Hepatocyte (in vitro differentiated cells): ENCODE results near the gene KMT2A. TPM values are rescaled to one million over a fixed set of nuclear protein-coding genes. Genes with fewer than 3 reads are reported as not detected.

Source experiments
- DNase-seq: peaks from one replicate; pipeline ENCODE4 v3.0.0-alpha.2; 2016; ENCODE audit warnings: low spot score
- H2AFZ ChIP-seq: fragments of 200-600 bp; sonication (generic); 2 replicates; pipeline ENCODE4 v1.6.0; 2016; ENCODE audit warnings: antibody characterized with exemption, mild to moderate bottlenecking
- H3K27ac ChIP-seq: fragments of 200-600 bp; sonication (generic); 2 replicates; pipeline ENCODE4 v1.5.1; 2016; ENCODE audit warnings: mild to moderate bottlenecking
- H3K27me3 ChIP-seq: fragments of 200-600 bp; sonication (generic); 2 replicates; pipeline ENCODE4 v1.6.1; 2016
- H3K36me3 ChIP-seq: fragments of 200-600 bp; sonication (generic); replicated peaks from 2 replicates; pipeline ENCODE4 v1.5.1; 2016; ENCODE audit warnings: low read depth; ENCODE audit not compliant: insufficient read depth
- H3K4me1 ChIP-seq: fragments of 200-600 bp; sonication (generic); 2 replicates; pipeline ENCODE4 v1.5.1; 2016; ENCODE audit warnings: mild to moderate bottlenecking, moderate library complexity; ENCODE audit not compliant: insufficient read depth
- H3K4me2 ChIP-seq: fragments of 200-600 bp; sonication (generic); 2 replicates; pipeline ENCODE4 v1.6.0; 2016
- H3K4me3 ChIP-seq: fragments of 200-600 bp; sonication (generic); 2 replicates; pipeline ENCODE4 v1.5.1; 2016; ENCODE audit warnings: mild to moderate bottlenecking
- H3K79me2 ChIP-seq: fragments of 200-600 bp; sonication (generic); 2 replicates; pipeline ENCODE4 v1.6.0; 2017; ENCODE audit warnings: mild to moderate bottlenecking
- H3K9me2 ChIP-seq: fragments of 200-600 bp; sonication (generic); replicated peaks from 2 replicates; pipeline ENCODE4 v1.6.0; 2017; ENCODE audit warnings: mild to moderate bottlenecking; ENCODE audit not compliant: insufficient read depth
- H3K9me3 ChIP-seq: fragments of 200-600 bp; sonication (generic); 2 replicates; pipeline ENCODE4 v1.5.1; 2016; ENCODE audit warnings: low read depth, mild to moderate bottlenecking
- H4K20me1 ChIP-seq: fragments of 200-600 bp; sonication (generic); 2 replicates; pipeline ENCODE4 v1.6.0; 2016; ENCODE audit warnings: mild to moderate bottlenecking; ENCODE audit not compliant: insufficient read depth, poor library complexity, severe bottlenecking
- CTCF ChIP-seq: fragments of 200-600 bp; sonication (generic); IDR thresholded peaks from 2 replicates; pipeline ENCODE4 v1.5.1; 2016; ENCODE audit warnings: antibody characterized with exemption, mild to moderate bottlenecking; ENCODE audit not compliant: poor library complexity
- EZH2 ChIP-seq: fragments of 200-600 bp; sonication (generic); IDR thresholded peaks from 2 replicates; pipeline ENCODE4 v1.6.1; 2016; ENCODE audit warnings: antibody characterized with exemption, mild to moderate bottlenecking, borderline replicate concordance
- EZH2phosphoT487 ChIP-seq: fragments of 200-600 bp; sonication (generic); IDR thresholded peaks from one replicate; pipeline ENCODE4 v1.6.1; 2018; ENCODE audit warnings: antibody characterized with exemption, mild to moderate bottlenecking, low read depth, moderate library complexity; ENCODE audit not compliant: unreplicated experiment, severe bottlenecking
- WGBS: methylation state at CpG from one replicate; pipeline ENCODE4 v1.1.6; 2016; ENCODE audit warnings: low lambda C conversion rate; ENCODE audit errors: missing lambda C conversion rate; 5-methylcytosine and 5-hydroxymethylcytosine counted together
- polyA plus RNA-seq: library from polyadenylated mRNA; unstranded; fragments of >200 nt; fragmentation: Nextera tagmentation; extraction: Ambion mirVana; gene quantifications from 2 replicates; pipeline ENCODE4 v1.2.1, GENCODE V29; 2016
- total RNA-seq: library from RNA; depleted of rRNA; stranded (reverse); fragments of >200 nt; gene quantifications from 2 replicates; pipeline ENCODE4 v1.2.3, GENCODE V29; 2014

KMT2A gene
- total and polyA plus RNA-seq, 2 experiments from 2014 or later, result 23.0 to 29.1 TPM

- H4K20me1 ChIP-seq, result no peaks in the 10 kb centered on the region
- no peaks in the 10 kb centered on the region for H3K27me3 ChIP-seq
- no peak overlapping the region for H3K4me3 ChIP-seq
- H3K36me3 ChIP-seq, result no peaks in the 10 kb centered on the region
- H3K4me2 ChIP-seq, result no peak overlapping the region
- TF ChIP-seq EZH2 (no peak), EZH2phosphoT487 (no peak), CTCF (no peak)
- WGBS, result 91% methylated on average over 3 of the region's 3 CpGs
- DNase-seq, result no peak
- H3K4me1 ChIP-seq, result no peaks in the 10 kb centered on the region
- H3K9me3 ChIP-seq, result no peaks in the 10 kb centered on the region
- H3K79me2 ChIP-seq, result no peaks in the 10 kb centered on the region
- no peaks in the 10 kb centered on the region for H3K9me2 ChIP-seq
- no peak overlapping the region for H2AFZ ChIP-seq
- H3K27ac ChIP-seq, result no peak overlapping the region
Measured at GRCh38 chr11:118544647-118545010, 108.3 kb downstream of the KMT2A start.

- TF ChIP-seq CTCF (no peak), EZH2 (no peak), EZH2phosphoT487 (no peak)
- Histone ChIP-seq H3K36me3 (no peaks in the 10 kb centered on the region), H3K27me3 (no peaks in the 10 kb centered on the region), H3K27ac (no peak overlapping the region), H4K20me1 (no peaks in the 10 kb centered on the region), H3K4me2 (no peak overlapping the region), H3K9me3 (no peaks in the 10 kb centered on the region), H3K9me2 (no peaks in the 10 kb centered on the region), H2AFZ (no peak overlapping the region), H3K79me2 (no peaks in the 10 kb centered on the region), H3K4me1 (no peaks in the 10 kb centered on the region), H3K4me3 (no peak overlapping the region)
- WGBS, result 85% methylated on average over 5 of the region's 5 CpGs
- DNase-seq, result no peak
Measured at GRCh38 chr11:118545533-118545932, 109.2 kb downstream of the KMT2A start.

DNA sequence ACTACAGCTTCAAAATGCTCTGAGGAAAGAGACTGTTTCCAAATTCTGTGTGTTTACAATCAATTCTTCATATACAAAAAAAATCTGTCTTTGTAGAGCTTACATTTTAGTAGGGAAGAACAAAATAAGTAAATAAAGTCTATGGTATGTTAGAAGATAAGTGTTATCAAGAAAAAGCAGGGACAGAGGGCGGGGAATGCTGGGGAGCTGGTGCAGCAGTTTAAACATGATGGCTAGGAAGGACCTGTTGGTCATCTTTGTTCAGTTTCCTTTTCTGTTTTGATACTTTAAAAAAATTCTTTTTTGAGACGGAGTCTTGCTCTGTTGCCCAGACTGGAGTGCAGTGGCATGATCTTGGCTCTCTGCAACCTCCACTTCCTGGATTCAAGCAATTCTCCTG is 110.8 kb downstream of the KMT2A start:
- H3K79me2 ChIP-seq, result no peaks in the 10 kb centered on the region
- H3K27ac ChIP-seq, result no peak overlapping the region
- no peaks in the 10 kb centered on the region for H3K4me1 ChIP-seq
- WGBS, result 81% methylated on average over 2 of the region's 2 CpGs
- H3K4me3 ChIP-seq, result no peak overlapping the region
- H3K36me3 ChIP-seq, result no peaks in the 10 kb centered on the region
- no peak for TF ChIP-seq EZH2phosphoT487
- no peak for TF ChIP-seq CTCF
- no peak for TF ChIP-seq EZH2
- no peak overlapping the region for H2AFZ ChIP-seq
- no peaks in the 10 kb centered on the region for H3K9me2 ChIP-seq
- DNase-seq, result no peak
- no peaks in the 10 kb centered on the region for H3K27me3 ChIP-seq
- no peak overlapping the region for H3K4me2 ChIP-seq
- no peaks in the 10 kb centered on the region for H3K9me3 ChIP-seq
- no peaks in the 10 kb centered on the region for H4K20me1 ChIP-seq

DNA sequence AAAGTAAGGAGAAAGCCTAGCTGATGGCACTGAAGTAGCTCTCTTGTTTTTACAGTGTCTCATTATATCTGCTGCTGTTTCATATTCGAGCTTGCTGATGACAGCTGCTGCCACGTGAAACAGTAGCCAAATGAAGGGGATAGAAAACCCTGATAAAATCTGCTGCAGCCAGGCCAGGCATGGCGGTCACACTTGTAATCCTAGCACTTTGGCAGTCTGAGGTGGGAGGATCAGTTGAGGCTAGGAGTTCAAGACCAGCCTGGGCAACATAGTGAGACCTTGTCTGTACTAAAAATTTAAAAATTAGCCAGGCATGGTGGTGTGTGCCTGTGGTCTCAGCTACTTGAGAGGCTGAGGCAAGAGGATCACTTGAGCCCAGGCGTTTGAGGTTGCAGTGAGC is 116.0 kb downstream of the KMT2A start:
- Histone ChIP-seq H3K27ac (no peak overlapping the region), H3K36me3 (no peaks in the 10 kb centered on the region), H3K9me2 (no peaks in the 10 kb centered on the region), H4K20me1 (no peaks in the 10 kb centered on the region), H3K9me3 (no peaks in the 10 kb centered on the region), H3K4me2 (no peak overlapping the region), H3K4me1 (no peaks in the 10 kb centered on the region), H3K79me2 (no peaks in the 10 kb centered on the region), H2AFZ (no peak overlapping the region), H3K4me3 (no peak overlapping the region), H3K27me3 (no peaks in the 10 kb centered on the region)
- no peak for DNase-seq
- 82% methylated on average over 4 of the region's 4 CpGs for WGBS
- TF ChIP-seq EZH2 (no peak), EZH2phosphoT487 (no peak), CTCF (no peak)
